Peyer's patch (tissue), 4 donors: ENCODE data around the gene CD37.

Experiments
- CTCF ChIP-seq, 6 experiments: fragments of 450-650 bp in 4 of 6; fragments of 200-600 bp in 2 of 6; sonication (generic) in 1 of 6; IDR thresholded peaks; one replicate each; pipeline ENCODE4 v1.5.1; 2017 to 2019; ENCODE audit warnings: antibody characterized with exemption in 6 of 6, mild to moderate bottlenecking in 3 of 6, moderate library complexity in 1 of 6
- POLR2A ChIP-seq, 2 donors: fragments of 450-650 bp; IDR thresholded peaks; one replicate each; pipeline ENCODE4 v1.5.1; 2017; ENCODE audit warnings: antibody characterized with exemption in 2 of 2, mild to moderate bottlenecking in 2 of 2, moderate library complexity in 2 of 2

GRCh38 chr19:49327878-49328544 is 7.2 kb upstream of the CD37 start:
- TF ChIP-seq CTCF (IDR thresholded peaks at IDR 0.05) (peak; percentile 10 to 73 (median 68)), POLR2A (IDR thresholded peaks at IDR 0.05) (no peak)
